RWPE1 (cell line): Measurements from ENCODE around the gene PGAM1.
"Not testable (repeated sequence)": the region's sequence is repeated elsewhere in the genome, so short reads cannot be mapped to it uniquely, and the experiment has no call there.

Source experiments
- CTCF ChIA-PET: fragments of 350-600 bp; sonication (Branson Sonifier 250); formaldehyde crosslinking; extraction: SDS; loops from one replicate; lab custom pipeline; 2021; lab: Yijun Ruan, JAX
- POLR2A ChIA-PET: fragments of 400-600 bp; formaldehyde crosslinking; extraction: SDS; loops from one replicate; lab custom pipeline; 2020; ENCODE audit warnings: antibody characterized with exemption; ENCODE audit not compliant: low non-redundant PET; lab: Yijun Ruan, JAX
- DNase-seq: peaks from one replicate; pipeline ENCODE4 v3.0.0; 2012; ENCODE audit warnings: low spot score
- H3K27ac ChIP-seq: fragments of 450-650 bp; 2 replicates; pipeline ENCODE4 v1.5.1; 2017
- CTCF ChIP-seq: fragments of 450-650 bp; conservative IDR thresholded peaks from 2 replicates; pipeline ENCODE4 v1.5.1; 2017; ENCODE audit warnings: low read depth, mild to moderate bottlenecking

Gene PGAM1

GRCh38 chr10:97462309-97462708, 36.3 kb downstream of the PGAM1 start:
- ChIA-PET POLR2A (no interaction called here), CTCF (interaction anchor here (0.7 kb wide), 1 partner anchor 180 kb away, joined by 4 read pairs; no protein-coding TSS in a partner anchor)
- no peak overlapping the region for H3K27ac ChIP-seq

GRCh38 chr10:97463363-97464132, 37.6 kb downstream of the PGAM1 start:
- peak; percentile 77 for DNase-seq
- CTCF ChIA-PET = interaction anchor here (0.6 to 3.9 kb wide), 8 partner anchors 10 to 181 kb away, joined by 3 to 18 read pairs (median 5); partner anchors contain the start of gene HOGA1
- TF ChIP-seq CTCF = peak; percentile 82
- H3K27ac ChIP-seq = peak overlapping the region; percentile 54
- POLR2A ChIA-PET = no interaction called here

More at GRCh38 chr10:97462309-97462708, 36.3 kb downstream of the PGAM1 start:
- no peak for DNase-seq
- no peak for TF ChIP-seq CTCF

GRCh38 chr10:97464226-97464625, 38.2 kb downstream of the PGAM1 start:
- ChIA-PET CTCF (interaction anchor here (0.6 to 3.9 kb wide), 9 partner anchors 11 to 213 kb away, joined by 3 to 18 read pairs (median 5); partner anchors contain the start of gene HOGA1), POLR2A (no interaction called here)
- no peak for TF ChIP-seq CTCF
- DNase-seq = no peak
- peak overlapping the region; percentile 68 for H3K27ac ChIP-seq

DNA sequence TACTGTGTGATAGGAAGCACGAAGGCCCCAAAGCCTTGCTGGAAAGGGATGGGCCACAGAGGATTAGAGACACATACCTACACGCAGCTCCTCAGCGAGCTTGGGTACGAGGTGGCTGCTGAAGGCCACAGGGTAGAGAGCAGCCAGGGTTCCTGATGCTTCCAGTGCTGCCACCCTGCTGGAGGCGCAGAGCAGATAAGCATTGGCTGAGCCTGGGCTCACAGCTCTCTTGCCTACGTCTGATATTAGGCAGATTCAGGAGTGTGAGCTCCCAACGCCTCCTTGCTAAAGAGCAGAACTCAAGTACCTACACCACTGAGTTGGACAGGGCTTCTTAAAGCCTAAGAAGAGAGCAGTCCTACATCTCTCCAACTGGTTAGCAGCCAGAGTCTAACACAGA, 40.0 kb downstream of the PGAM1 start:
- peak overlapping the region; percentile 68 for H3K27ac ChIP-seq
- ChIA-PET POLR2A (interaction anchor here (0.6 kb wide), 1 partner anchor 179 kb away, joined by 7 read pairs; no protein-coding TSS in a partner anchor), CTCF (interaction anchor here (1.0 to 3.9 kb wide), 3 partner anchors 88 to 147 kb away, joined by 4 to 18 read pairs (median 8); no protein-coding TSS in a partner anchor)
- no peak for TF ChIP-seq CTCF
- DNase-seq = no peak

DNA sequence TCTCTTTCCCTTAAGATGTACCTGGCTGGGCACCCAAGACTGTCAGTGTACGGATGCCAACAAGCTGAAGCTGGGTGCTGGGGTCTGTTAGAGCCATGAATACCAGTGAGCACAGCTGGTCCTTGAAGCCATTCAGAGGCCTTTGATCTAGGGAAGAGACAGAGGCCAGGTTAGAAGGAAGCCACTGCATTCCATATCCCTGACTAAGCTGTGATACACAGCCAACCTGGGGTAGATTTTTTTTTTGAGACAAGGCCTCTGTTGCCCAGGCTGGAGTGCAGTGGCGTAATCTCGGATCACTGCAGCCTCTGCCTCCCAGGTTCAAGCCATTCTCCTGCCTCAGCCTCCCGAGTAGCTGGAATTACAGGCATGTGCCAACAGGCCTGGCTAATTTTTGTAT, 40.8 kb downstream of the PGAM1 start:
- H3K27ac ChIP-seq = peak overlapping the region; percentile 68
- TF ChIP-seq CTCF = no peak
- peak; percentile 72 for DNase-seq
- CTCF ChIA-PET = interaction anchor here (0.6 to 3.9 kb wide), 4 partner anchors 87 to 1220 kb away, joined by 4 to 18 read pairs (median 5); no protein-coding TSS in a partner anchor
- POLR2A ChIA-PET = interaction anchor here (0.6 kb wide), 2 partner anchors 178 to 220 kb away, joined by 4 to 7 read pairs; partner anchors contain the start of gene AVPI1

DNA sequence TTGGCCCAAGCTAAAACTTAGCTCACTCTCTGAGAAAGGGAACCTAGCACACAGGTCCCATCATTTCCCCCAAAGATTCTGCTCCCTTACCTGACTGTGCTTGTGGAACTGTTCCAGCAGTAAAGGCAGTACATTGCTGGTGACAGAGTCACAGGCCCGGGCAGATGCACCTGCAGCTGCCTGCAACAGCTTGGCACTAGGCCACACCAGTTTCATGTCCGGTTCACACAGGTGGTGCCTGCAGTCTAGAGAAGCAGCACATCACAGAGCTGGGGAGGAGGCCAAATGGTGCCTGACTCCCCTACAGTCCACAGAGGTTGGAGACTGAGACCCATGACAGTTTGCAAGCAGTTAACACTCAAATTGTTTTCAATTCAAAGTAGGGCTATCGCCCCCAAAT, 42.2 kb downstream of the PGAM1 start:
- ChIA-PET CTCF (interaction anchor here (0.6 kb wide), 1 partner anchor 83 kb away, joined by 7 read pairs; no protein-coding TSS in a partner anchor), POLR2A (interaction anchor here (0.5 to 1.0 kb wide), 2 partner anchors 29 to 84 kb away, joined by 3 to 10 read pairs; no protein-coding TSS in a partner anchor)
- DNase-seq = peak; percentile 49
- peak overlapping the region; percentile 59 for H3K27ac ChIP-seq
- TF ChIP-seq CTCF = no peak

DNA sequence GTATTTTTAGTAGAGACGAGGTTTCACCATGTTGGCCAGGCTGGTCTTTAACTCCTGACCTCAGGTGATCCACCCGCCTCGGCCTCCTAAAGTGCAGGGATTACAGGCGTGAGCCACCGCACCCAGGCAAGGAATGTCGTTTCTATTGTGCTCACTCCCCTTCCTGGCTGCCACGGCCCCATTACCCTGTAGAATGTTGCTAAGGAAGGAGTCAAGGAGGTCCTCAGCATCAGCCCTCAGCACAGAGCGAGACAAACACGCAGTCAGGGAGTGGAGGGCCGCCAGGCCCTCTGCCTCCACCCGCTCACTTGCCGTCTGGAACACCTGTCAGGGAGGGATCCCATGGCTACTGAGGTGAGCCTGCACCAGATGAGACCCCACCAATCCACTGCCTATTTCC, 42.8 kb downstream of the PGAM1 start:
- CTCF ChIA-PET, DNase-seq, POLR2A ChIA-PET: not testable (repeated sequence)
- peak overlapping the region; percentile 59 for H3K27ac ChIP-seq
